Endothelial cell of umbilical vein (primary cell): ENCODE results near the gene GPR4. TPM values are rescaled to one million over a fixed set of nuclear protein-coding genes. Genes with fewer than 3 reads are reported as not detected.

Experiments used
- BruUV-seq: library from RNA; stranded (reverse); fragments of 400-500 nt; replicated peaks from 2 replicates; lab custom pipeline; 2021; lab: Mats Ljungman, UMichigan
- CTCF ChIA-PET: fragments of 300-600, 350-600 bp; sonication (Branson Sonifier 250); formaldehyde crosslinking; loops from one replicate; lab custom pipeline; 2021; ENCODE audit warnings: antibody characterized with exemption, inconsistent platforms; lab: Charles Lee
- POLR2A ChIA-PET: fragments of 300-600, 350-600 bp; sonication (Branson Sonifier 250); formaldehyde crosslinking; loops from one replicate; lab custom pipeline; 2021; ENCODE audit warnings: antibody characterized with exemption, inconsistent platforms; lab: Charles Lee
- DNase-seq: peaks from one replicate; pipeline ENCODE4 v3.0.0-alpha.2; 2011; ENCODE audit warnings: low read depth, low spot score
- FAIRE-seq: peaks from 2 replicates; lab custom pipeline; 2011; peaks lifted over from hg19 to GRCh38; lab: Jason Lieb, UNC
- H2AFZ ChIP-seq: 2 replicates; pipeline ENCODE4 v1.6.0; 2012; ENCODE audit warnings: low read depth, low read length, control low read depth, inconsistent platforms
- H3K27ac ChIP-seq: 2 replicates; pipeline ENCODE4 v1.5.1; 2011; ENCODE audit warnings: low read depth, mild to moderate bottlenecking, control low read depth, low read length, moderate library complexity; ENCODE audit not compliant: insufficient read depth
- H3K27me3 ChIP-seq, 2 experiments: 2 replicates each; pipeline versions ENCODE4 v1.6.0 to v1.6.1; 2011; ENCODE audit warnings: low read length in 2 of 2, mixed read lengths in 1 of 2; ENCODE audit not compliant: control insufficient read depth in 2 of 2, insufficient read depth in 2 of 2
- H3K36me3 ChIP-seq, 2 experiments: 2 replicates in 1 of 2; 3 replicates in 1 of 2; pipeline ENCODE4 v1.5.1; 2011; ENCODE audit warnings: low read length in 2 of 2, mild to moderate bottlenecking in 1 of 2, moderate library complexity in 1 of 2; ENCODE audit not compliant: control insufficient read depth in 2 of 2, insufficient read depth in 2 of 2; ENCODE audit errors: extremely low read depth in 1 of 2
- H3K4me1 ChIP-seq: 3 replicates; pipeline ENCODE4 v1.5.1; 2011; ENCODE audit warnings: mild to moderate bottlenecking, low read length; ENCODE audit not compliant: control insufficient read depth, insufficient read depth; ENCODE audit errors: extremely low read depth
- H3K4me2 ChIP-seq: 2 replicates; pipeline ENCODE4 v1.6.1; 2011; ENCODE audit warnings: low read length, control low read depth, mixed read lengths; ENCODE audit not compliant: insufficient read depth
- H3K4me3 ChIP-seq, 3 experiments: fragments of 200-600 bp in 1 of 3; sonication (generic), shearing (Covaris generic) in 1 of 3; replicated peaks in 1 of 3; 2 replicates each; pipeline ENCODE4 v1.5.1; 2011 to 2016; ENCODE audit warnings: control low read depth in 3 of 3, low read length in 3 of 3, mild to moderate bottlenecking in 2 of 3, inconsistent platforms in 1 of 3, low read depth in 1 of 3, moderate library complexity in 1 of 3; ENCODE audit not compliant: insufficient read depth in 1 of 3
- H3K79me2 ChIP-seq: 2 replicates; pipeline ENCODE4 v1.6.0; 2012; ENCODE audit warnings: low read length, inconsistent platforms; ENCODE audit not compliant: control insufficient read depth, insufficient read depth
- H3K9ac ChIP-seq: replicated peaks from 2 replicates; pipeline ENCODE3; 2011; ENCODE audit warnings: low read length, control low read depth; ENCODE audit not compliant: insufficient read depth; ENCODE audit errors: extremely low read depth
- H3K9me1 ChIP-seq: replicated peaks from 3 replicates; pipeline ENCODE4 v1.6.0; 2011; ENCODE audit warnings: mild to moderate bottlenecking, low read length; ENCODE audit not compliant: control insufficient read depth, insufficient read depth; ENCODE audit errors: extremely low read depth
- H3K9me3 ChIP-seq: replicated peaks from 2 replicates; pipeline ENCODE4 v1.5.1; 2012; ENCODE audit warnings: low read length, inconsistent platforms; ENCODE audit not compliant: control insufficient read depth, insufficient read depth
- H4K20me1 ChIP-seq: replicated peaks from 2 replicates; pipeline ENCODE3; 2011; ENCODE audit warnings: mild to moderate bottlenecking, low read length; ENCODE audit not compliant: control insufficient read depth, insufficient read depth; ENCODE audit errors: extremely low read depth
- EZH2 ChIP-seq: IDR thresholded peaks from 2 replicates; pipeline ENCODE4 v1.6.1; 2012; ENCODE audit warnings: borderline replicate concordance, low read depth, mild to moderate bottlenecking, moderate library complexity, low read length, inconsistent platforms; ENCODE audit not compliant: severe bottlenecking
- FOS ChIP-seq: IDR thresholded peaks from 2 replicates; pipeline ENCODE4 v1.6.1; 2011; ENCODE audit warnings: mild to moderate bottlenecking, low read length, moderate library complexity, borderline replicate concordance; ENCODE audit not compliant: insufficient read depth
- GATA2 ChIP-seq: IDR thresholded peaks from 2 replicates; pipeline ENCODE4 v1.7.0; 2011; ENCODE audit warnings: low read depth, mild to moderate bottlenecking, moderate library complexity, mixed read lengths, low read length; ENCODE audit not compliant: insufficient read length, insufficient read depth
- JUN ChIP-seq: IDR thresholded peaks from 2 replicates; pipeline ENCODE4 v1.6.1; 2011; ENCODE audit warnings: borderline replicate concordance, low read depth; ENCODE audit not compliant: insufficient read length, insufficient read depth
- MYC ChIP-seq: IDR thresholded peaks from one replicate; pipeline ENCODE4 v1.6.1; 2011; ENCODE audit warnings: mild to moderate bottlenecking, low read depth, low read length
- POLR2A ChIP-seq: IDR thresholded peaks from 2 replicates; pipeline ENCODE4 v1.6.1; 2012; ENCODE audit warnings: low read depth, mild to moderate bottlenecking, control low read depth, low read length
- POLR2AphosphoS5 ChIP-seq: IDR thresholded peaks from 2 replicates; pipeline ENCODE4 v1.6.1; 2012; ENCODE audit warnings: low read depth, mild to moderate bottlenecking, control low read depth, low read length, moderate library complexity; ENCODE audit not compliant: insufficient read depth
- dilution Hi-C: fragments of 300-500 bp; cut with MboI; formaldehyde crosslinking; loops from one replicate; pipeline ENCODE4 v1.15.0; 2019; ENCODE audit warnings: low sequenced_read_pairs; ENCODE audit not compliant: extremely low pct_ligation_motif_present
- intact Hi-C: fragments of 100-400 bp; cut with micrococcal nuclease; formaldehyde crosslinking; loops from one replicate; pipeline ENCODE4 v1.10.0; 2022
- polyA plus RNA-seq, 4 experiments: library from polyadenylated mRNA; depleted of rRNA in 3 of 4; stranded (reverse) in 3 of 4; unstranded in 1 of 4; fragments of >200 nt; gene quantifications; 2 replicates each; pipeline versions ENCODE4 v1.2.1 to v1.2.3, GENCODE V29; 2011 to 2012; ENCODE audit warnings: missing spikeins in 1 of 4
- total RNA-seq: library from RNA; stranded (reverse); gene quantifications from 2 replicates; pipeline ENCODE4 v1.2.3, GENCODE V29; 2021
- TF ChIP-seq, protein P1 (sequence below): IDR thresholded peaks from 2 replicates; pipeline ENCODE4 v1.6.1; 2011; ENCODE audit not compliant: insufficient read depth, insufficient read length
- TF ChIP-seq, protein P2 (sequence below), 2 donors: IDR thresholded peaks; 1 replicate in 1 of 2; 2 replicates in 1 of 2; pipeline ENCODE4 v1.5.1; 2011; ENCODE audit warnings: low read length in 2 of 2, mild to moderate bottlenecking in 2 of 2, moderate library complexity in 2 of 2, control low read depth in 1 of 2, inconsistent platforms in 1 of 2, low read depth in 1 of 2; ENCODE audit not compliant: insufficient read depth in 1 of 2; ENCODE audit errors: extremely low read depth in 1 of 2

Gene GPR4
- total and polyA plus RNA-seq, 2 donors (not counting 3 experiments of a cell fraction or from before 2014, with no cell fraction given) = 17.9 to 26.7 TPM

DNA sequence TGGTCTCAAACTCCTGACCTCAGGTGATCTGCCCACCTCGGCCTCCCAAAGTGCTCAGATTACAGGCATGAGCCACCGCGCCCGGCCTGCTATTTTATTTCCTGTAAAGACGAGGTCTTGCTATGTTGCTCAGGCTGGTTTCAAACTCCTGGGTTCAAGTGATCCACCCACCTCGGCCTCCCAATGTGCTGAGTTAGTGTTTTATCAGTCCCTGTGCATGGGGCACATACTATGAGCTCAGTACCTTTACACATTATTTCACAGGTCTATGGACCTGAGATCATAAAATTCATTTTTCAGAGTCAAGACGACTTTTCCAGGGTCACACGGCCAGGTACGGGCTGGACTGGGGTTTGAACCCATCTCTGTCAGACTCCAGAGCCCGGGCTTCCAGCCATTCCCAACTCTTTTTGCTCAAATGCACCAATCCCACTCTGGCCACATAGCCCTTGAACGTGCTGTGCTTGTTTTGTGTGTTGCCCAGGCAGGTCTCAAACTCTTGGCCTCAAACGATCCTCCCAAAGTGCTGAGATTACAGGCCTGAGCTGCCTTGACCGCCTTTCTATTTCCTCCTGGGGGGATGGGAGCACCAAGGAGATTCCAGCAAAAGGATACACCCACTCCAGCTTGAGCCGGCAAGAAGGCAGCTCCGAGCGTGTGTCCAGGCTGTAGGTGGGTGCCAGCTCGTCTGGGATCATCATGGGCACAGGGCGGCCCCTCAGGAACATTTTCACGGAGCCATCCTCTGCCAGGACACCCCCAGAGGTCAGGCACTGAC is 36.1 kb upstream of the GPR4 start:
- CTCF ChIA-PET = interaction anchor here (0.9 to 1.1 kb wide), 3 partner anchors 39 to 83 kb away, joined by 3 to 4 read pairs (median 3); no protein-coding TSS in a partner anchor
- DNase-seq (no peak), FAIRE-seq (peak; percentile 38)
- H3K4me3 ChIP-seq = peak overlapping the region in 1 of 3 experiments; percentile 52
- POLR2A ChIA-PET = no interaction called here
- no peaks in the 10 kb centered on the region for H3K27me3 ChIP-seq
- H3K4me1 ChIP-seq = peaks cover 35% of the 10 kb centered on the region
- H3K9me1 ChIP-seq = no peaks in the 10 kb centered on the region
- H3K9ac ChIP-seq = no peak overlapping the region
- no peak overlapping the region for H2AFZ ChIP-seq
- no peak overlapping the region for H3K27ac ChIP-seq
- intact Hi-C loops = no loop called here
- H3K36me3 ChIP-seq = no peaks in the 10 kb centered on the region
- TSS peak; percentile 33 for BruUV-seq
- dilution Hi-C loops = no loop called here
- H3K4me2 ChIP-seq = peak overlapping the region; percentile 64
- H4K20me1 ChIP-seq = no peaks in the 10 kb centered on the region
- TF ChIP-seq GATA2 (no peak), POLR2A (no peak), EZH2 (no peak), POLR2AphosphoS5 (no peak), JUN (no peak), MYC (no peak), FOS (no peak)
- TF ChIP-seq, protein P1, sequence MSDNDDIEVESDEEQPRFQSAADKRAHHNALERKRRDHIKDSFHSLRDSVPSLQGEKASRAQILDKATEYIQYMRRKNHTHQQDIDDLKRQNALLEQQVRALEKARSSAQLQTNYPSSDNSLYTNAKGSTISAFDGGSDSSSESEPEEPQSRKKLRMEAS = no peak
- TF ChIP-seq, protein P2, sequence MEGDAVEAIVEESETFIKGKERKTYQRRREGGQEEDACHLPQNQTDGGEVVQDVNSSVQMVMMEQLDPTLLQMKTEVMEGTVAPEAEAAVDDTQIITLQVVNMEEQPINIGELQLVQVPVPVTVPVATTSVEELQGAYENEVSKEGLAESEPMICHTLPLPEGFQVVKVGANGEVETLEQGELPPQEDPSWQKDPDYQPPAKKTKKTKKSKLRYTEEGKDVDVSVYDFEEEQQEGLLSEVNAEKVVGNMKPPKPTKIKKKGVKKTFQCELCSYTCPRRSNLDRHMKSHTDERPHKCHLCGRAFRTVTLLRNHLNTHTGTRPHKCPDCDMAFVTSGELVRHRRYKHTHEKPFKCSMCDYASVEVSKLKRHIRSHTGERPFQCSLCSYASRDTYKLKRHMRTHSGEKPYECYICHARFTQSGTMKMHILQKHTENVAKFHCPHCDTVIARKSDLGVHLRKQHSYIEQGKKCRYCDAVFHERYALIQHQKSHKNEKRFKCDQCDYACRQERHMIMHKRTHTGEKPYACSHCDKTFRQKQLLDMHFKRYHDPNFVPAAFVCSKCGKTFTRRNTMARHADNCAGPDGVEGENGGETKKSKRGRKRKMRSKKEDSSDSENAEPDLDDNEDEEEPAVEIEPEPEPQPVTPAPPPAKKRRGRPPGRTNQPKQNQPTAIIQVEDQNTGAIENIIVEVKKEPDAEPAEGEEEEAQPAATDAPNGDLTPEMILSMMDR (IDR thresholded peaks at IDR 0.05; ENCODE audit: extremely low read depth in 1 of 2, insufficient read depth in 1 of 2, low read depth in 1 of 2, low read length in 2 of 2) = no peak
- no peaks in the 10 kb centered on the region for H3K79me2 ChIP-seq
- H3K9me3 ChIP-seq = no peaks in the 10 kb centered on the region
